ENCODE results near the gene EMC7. TPM values are rescaled to one million over a fixed set of nuclear protein-coding genes. Genes with fewer than 3 reads are reported as not detected.

The EMC7 gene
- total RNA-seq, 4 donors from 2014 or later = 1.8 to 39.7 (median 24.5) TPM

DNA sequence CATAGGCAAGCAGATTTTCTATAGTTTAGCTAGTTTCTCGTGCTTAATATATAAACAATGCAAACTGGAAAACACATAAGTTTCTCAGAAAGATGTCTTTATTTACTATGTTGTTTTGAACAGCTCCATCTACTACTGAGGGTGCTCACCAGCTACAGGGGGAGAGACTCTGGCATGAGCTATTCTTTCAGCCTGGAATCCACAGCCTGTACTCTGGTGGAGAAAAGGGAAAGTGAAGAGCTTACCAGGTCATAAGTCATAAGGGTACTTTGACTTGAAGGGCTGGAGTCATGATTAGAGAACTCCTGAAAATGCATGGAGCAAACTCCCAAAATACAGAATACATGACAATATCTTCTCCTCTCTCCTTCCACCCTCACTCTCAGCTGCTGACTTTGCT is 58.3 kb downstream of the EMC7 start:
- no peak for DNase-seq
- intact Hi-C loops (cut with DNase I; ENCODE audit: low total_unique reads) (no loop called here), in situ Hi-C loops (cut with MboI; ENCODE audit: low pct_ligation_motif_present in 1 of 4, low pct_unique_long_range_greater_than_20kb in 1 of 4, low sequenced_read_pairs in 3 of 4) (no loop called here)
- Histone ChIP-seq H3K4me1 (peaks cover 6 to 12% (median 8%) of the 10 kb centered on the region in 4 donors), H3K27ac (no peak overlapping the region), H3K27me3 (no peaks in the 10 kb centered on the region), H3K36me3 (no peaks in the 10 kb centered on the region), H3K4me3 (no peak overlapping the region), H3K9me3 (no peaks in the 10 kb centered on the region)
- 61 to 67% methylated on average over 1 of the region's 1 CpG for WGBS, 2 donors (ENCODE audit: low coverage in 1 of 2)
- TF ChIP-seq, protein P1, sequence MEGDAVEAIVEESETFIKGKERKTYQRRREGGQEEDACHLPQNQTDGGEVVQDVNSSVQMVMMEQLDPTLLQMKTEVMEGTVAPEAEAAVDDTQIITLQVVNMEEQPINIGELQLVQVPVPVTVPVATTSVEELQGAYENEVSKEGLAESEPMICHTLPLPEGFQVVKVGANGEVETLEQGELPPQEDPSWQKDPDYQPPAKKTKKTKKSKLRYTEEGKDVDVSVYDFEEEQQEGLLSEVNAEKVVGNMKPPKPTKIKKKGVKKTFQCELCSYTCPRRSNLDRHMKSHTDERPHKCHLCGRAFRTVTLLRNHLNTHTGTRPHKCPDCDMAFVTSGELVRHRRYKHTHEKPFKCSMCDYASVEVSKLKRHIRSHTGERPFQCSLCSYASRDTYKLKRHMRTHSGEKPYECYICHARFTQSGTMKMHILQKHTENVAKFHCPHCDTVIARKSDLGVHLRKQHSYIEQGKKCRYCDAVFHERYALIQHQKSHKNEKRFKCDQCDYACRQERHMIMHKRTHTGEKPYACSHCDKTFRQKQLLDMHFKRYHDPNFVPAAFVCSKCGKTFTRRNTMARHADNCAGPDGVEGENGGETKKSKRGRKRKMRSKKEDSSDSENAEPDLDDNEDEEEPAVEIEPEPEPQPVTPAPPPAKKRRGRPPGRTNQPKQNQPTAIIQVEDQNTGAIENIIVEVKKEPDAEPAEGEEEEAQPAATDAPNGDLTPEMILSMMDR (IDR thresholded peaks at IDR 0.05) = no peak
- TF ChIP-seq POLR2AphosphoS5 (IDR thresholded peaks at IDR 0.05) (no peak), POLR2A (IDR thresholded peaks at IDR 0.05) (no peak)

DNA sequence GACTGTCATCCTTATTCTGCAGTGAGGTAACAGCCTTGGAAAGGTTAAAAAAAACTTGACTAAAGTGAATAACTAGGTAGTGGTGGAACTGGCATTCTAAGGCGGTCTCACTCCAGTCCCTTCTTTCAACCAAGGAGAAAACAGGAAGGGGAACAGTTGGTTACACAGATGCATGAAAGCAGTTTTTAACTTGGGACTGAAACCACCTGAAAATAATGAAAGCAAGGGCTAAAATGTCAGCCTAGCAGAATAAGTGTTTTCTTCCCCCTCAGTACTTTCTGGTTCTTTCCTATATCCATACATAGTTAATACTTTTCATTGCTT is 61.9 kb downstream of the EMC7 start:
- DNase-seq = no peak
- Histone ChIP-seq H3K27me3 (no peaks in the 10 kb centered on the region), H3K36me3 (no peaks in the 10 kb centered on the region), H3K4me1 (peaks cover 12 to 25% (median 13%) of the 10 kb centered on the region in 4 donors), H3K4me3 (peak overlapping the region in 1 of 4 donors; percentile 83), H3K27ac (peak overlapping the region; percentile 89 to 96 (median 94)), H3K9me3 (no peaks in the 10 kb centered on the region)
- intact Hi-C loops (cut with DNase I; ENCODE audit: low total_unique reads) = no loop called here
- 59% methylated on average over 1 of the region's 1 CpG; no CpG with 5 or more reads in 1 of the 2 donors for WGBS, 2 donors (ENCODE audit: low coverage in 1 of 2)
- no peak for TF ChIP-seq EP300 (IDR thresholded peaks at IDR 0.05; ENCODE audit: low read depth)
- no peak for TF ChIP-seq POLR2AphosphoS5 (IDR thresholded peaks at IDR 0.05)
- TF ChIP-seq, protein P1 (IDR thresholded peaks at IDR 0.05) = no peak
- no peak for TF ChIP-seq POLR2A (IDR thresholded peaks at IDR 0.05)
- in situ Hi-C loops (cut with MboI; ENCODE audit: low pct_ligation_motif_present in 1 of 4, low pct_unique_long_range_greater_than_20kb in 1 of 4, low sequenced_read_pairs in 3 of 4) = no loop called here

DNA sequence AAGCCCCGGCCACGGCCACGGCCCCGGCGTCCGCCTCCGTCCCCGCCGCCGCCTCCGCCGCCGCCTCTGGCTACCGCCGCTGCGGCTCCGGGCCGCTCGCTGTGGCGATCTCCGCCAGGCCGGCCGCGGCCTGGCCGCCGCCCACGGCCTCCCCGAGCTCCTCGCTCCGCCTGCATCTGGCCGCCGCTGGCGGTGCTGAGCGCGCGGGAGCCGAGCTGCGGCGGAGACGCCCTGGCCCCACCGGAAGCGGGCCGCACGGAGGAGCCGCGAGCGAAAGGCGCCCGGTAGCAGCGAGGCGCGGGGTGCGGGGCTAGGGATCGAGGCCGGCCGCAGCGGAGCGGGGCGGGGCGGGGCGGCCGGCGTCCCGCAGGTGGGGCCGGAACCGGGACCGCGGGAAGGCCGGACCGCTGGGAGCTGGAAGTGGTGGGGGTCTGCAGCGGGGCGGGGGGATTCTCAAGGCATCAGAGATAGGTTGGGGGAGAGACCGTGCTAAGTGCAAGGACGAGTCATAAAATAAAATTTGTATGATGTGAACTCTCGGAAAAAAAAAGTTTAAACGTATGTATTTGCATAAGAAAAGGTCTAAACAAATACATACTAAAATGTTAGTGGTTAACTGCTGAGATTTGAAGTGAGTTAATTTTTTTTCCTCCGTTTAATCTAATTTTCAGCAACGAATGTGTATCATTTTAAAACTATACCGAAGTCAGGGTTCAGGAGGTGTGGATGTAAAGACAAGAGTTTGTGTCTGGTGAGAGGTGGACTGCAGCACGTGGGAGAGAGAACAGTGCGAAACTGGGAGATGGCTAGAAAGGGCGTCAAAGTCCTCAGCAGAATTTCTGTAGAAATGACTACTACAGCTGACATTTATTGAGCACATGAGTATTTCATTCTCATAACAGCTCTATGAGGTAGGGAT is 62.5 kb downstream of the EMC7 start, which contains the start of gene AVEN:
AVEN (minus strand) TSS at position 334 of the 919 bp plus-strand sequence; CDS start at position 176, 158 bp downstream.
- TF ChIP-seq POLR2AphosphoS5 (IDR thresholded peaks at IDR 0.05) (peak in 1 of 3 donors; percentile 3), POLR2A (IDR thresholded peaks at IDR 0.05) (no peak)
- intact Hi-C loops (cut with DNase I; ENCODE audit: low total_unique reads) = no loop called here
- no peaks in the 10 kb centered on the region for H3K36me3 ChIP-seq
- DNase-seq = peak; percentile 67
- peak within 1 kb of the TSS; percentile 62 to 83 (median 74) for H3K4me3 ChIP-seq
- peaks cover 12 to 25% (median 13%) of the 10 kb centered on the region in 4 donors for H3K4me1 ChIP-seq
- in situ Hi-C loops (cut with MboI; ENCODE audit: low pct_ligation_motif_present in 1 of 4, low pct_unique_long_range_greater_than_20kb in 1 of 4, low sequenced_read_pairs in 3 of 4) = no loop called here
- H3K27ac ChIP-seq = peak within 1 kb of the TSS; percentile 89 to 96 (median 94)
- no peaks in the 10 kb centered on the region for H3K27me3 ChIP-seq
- H3K9me3 ChIP-seq = no peaks in the 10 kb centered on the region
- WGBS, 2 donors (ENCODE audit: low coverage in 1 of 2) = 0 to 1% methylated on average over 12 to 55 of the region's 82 CpGs

DNA sequence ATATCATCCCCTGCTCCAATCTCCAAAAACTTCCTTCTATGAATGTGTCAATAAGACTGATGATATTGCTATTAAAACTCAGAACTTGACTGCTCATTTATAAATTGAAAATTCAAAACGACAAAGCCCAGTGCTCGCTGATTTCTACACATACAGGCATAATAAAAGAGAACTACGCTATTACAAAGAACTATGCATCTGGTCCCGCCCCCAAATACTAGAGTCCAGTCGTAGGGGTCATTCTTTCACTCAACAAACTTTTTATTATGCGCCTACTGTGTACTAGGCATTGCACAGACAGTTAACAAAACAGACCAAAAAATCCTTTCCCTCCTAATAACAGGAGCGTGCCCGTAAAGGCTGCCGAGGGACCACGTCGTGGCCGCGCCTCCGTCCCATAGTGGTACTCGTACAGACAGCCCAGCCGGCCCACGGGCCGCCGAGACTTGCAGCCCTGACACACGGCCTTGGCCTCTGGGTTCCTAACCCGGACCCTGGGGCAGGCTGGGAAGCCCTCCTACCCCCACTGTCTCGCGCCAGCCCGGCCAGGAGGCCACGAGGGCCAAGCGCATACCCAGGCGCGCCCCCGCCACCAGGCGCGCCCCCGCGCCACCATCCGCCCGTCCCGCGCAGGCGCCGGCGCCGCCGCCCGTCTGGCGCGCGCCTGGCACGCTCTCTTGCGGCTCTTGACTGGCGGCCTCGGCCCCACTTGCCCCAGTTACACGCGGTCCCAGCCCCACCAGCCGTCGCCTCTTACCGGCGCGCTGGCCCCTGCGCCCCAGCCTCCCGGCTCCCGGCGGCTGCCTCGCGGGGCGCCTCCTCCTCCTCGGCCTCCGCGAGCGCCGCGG is 63.4 kb downstream of the EMC7 start:
- intact Hi-C loops (cut with DNase I; ENCODE audit: low total_unique reads) = no loop called here
- in situ Hi-C loops (cut with MboI; ENCODE audit: low pct_ligation_motif_present in 1 of 4, low pct_unique_long_range_greater_than_20kb in 1 of 4, low sequenced_read_pairs in 3 of 4) = no loop called here
- peaks cover 12 to 25% (median 13%) of the 10 kb centered on the region in 4 donors for H3K4me1 ChIP-seq

More for the DNA sequence above, 63.4 kb downstream of the EMC7 start:
- WGBS, 2 donors (ENCODE audit: low coverage in 1 of 2) = 0 to 1% methylated on average over 2 to 45 of the region's 70 CpGs
- H3K9me3 ChIP-seq = no peaks in the 10 kb centered on the region
- DNase-seq = peak; percentile 81
- peak overlapping the region; percentile 62 to 83 (median 70) for H3K4me3 ChIP-seq
- H3K27me3 ChIP-seq = no peaks in the 10 kb centered on the region
- no peaks in the 10 kb centered on the region for H3K36me3 ChIP-seq
- H3K27ac ChIP-seq = peak overlapping the region; percentile 89 to 96 (median 94)
- TF ChIP-seq POLR2A (IDR thresholded peaks at IDR 0.05) (peak; percentile 24), POLR2AphosphoS5 (IDR thresholded peaks at IDR 0.05) (peak in 2 of 3 donors; percentile 57 to 69)
- TF ChIP-seq, protein P1 (IDR thresholded peaks at IDR 0.05) = no peak

Other genes starting within 250 kb of the EMC7 start
- gene CHRM5, start 133.4 kb downstream of the EMC7 start, total RNA-seq = not detected
- gene AVEN, start 62.7 kb downstream of the EMC7 start, total RNA-seq = 10 to 100 TPM in 1 of 4 donors, 1 to 10 TPM in 3; 4.9 to 21.3 (median 7.6) TPM
- 1 to 10 TPM; 1.1 to 7.6 (median 1.9) TPM for gene PGBD4, start 221 bp upstream of the EMC7 start, total RNA-seq
- 100 to 1,000 TPM in 1 of 4 donors, 10 to 100 TPM in 3; 41.1 to 137 (median 80.3) TPM for gene KATNBL1, start 108.2 kb upstream of the EMC7 start, total RNA-seq
- 100 to 1,000 TPM in 2 of 4 donors, 10 to 100 TPM in 2; 71.4 to 148 (median 111) TPM for gene EMC4, start 123.2 kb upstream of the EMC7 start, total RNA-seq
- gene SLC12A6, start 235.9 kb upstream of the EMC7 start, total RNA-seq = 10 to 100 TPM in 3 of 4 donors, 1 to 10 TPM in 1; 9.2 to 52.6 (median 26.9) TPM
- 100 to 1,000 TPM in 3 of 4 donors, 10 to 100 TPM in 1; 41.1 to 166 (median 152) TPM for gene NOP10, start 241.3 kb upstream of the EMC7 start, total RNA-seq
- not detected for gene NUTM1, start 241.5 kb upstream of the EMC7 start, total RNA-seq